CD4-positive, alpha-beta T cell (primary cell): ENCODE results near the gene ATXN1. TPM values are rescaled to one million over a fixed set of nuclear protein-coding genes. Genes with fewer than 3 reads are reported as not detected.
"Not testable (repeated sequence)": the region's sequence is repeated elsewhere in the genome, so short reads cannot be mapped to it uniquely, and the experiment has no call there.

Experiments
- ATAC-seq: fragments of 200-7000 bp; cut with Tn5 transposase; one replicate; pipeline ENCODE4 v1.10.0; 2022; ENCODE audit warnings: mild to moderate bottlenecking; ENCODE audit not compliant: poor library complexity
- CTCF ChIA-PET: fragments of 350-600 bp; sonication (Branson Sonifier 250); formaldehyde crosslinking; loops from one replicate; lab custom pipeline; 2021; ENCODE audit warnings: antibody characterized with exemption, inconsistent platforms; lab: Charles Lee
- POLR2A ChIA-PET: fragments of 350-600 bp; sonication (Branson Sonifier 250); formaldehyde crosslinking; loops from one replicate; lab custom pipeline; 2021; ENCODE audit warnings: antibody characterized with exemption, inconsistent platforms; lab: Charles Lee
- DNase-seq, 14 experiments: peaks; one replicate each; pipeline ENCODE4 v3.0.0-alpha.2; 2013 to 2020; ENCODE audit warnings: mixed read lengths in 2 of 14
- H3K27ac ChIP-seq, 2 donors: one replicate each; pipeline versions ENCODE4 v1.5.1 to v1.7.0; 2013; ENCODE audit warnings: low read length in 2 of 2, low read depth in 1 of 2, mild to moderate bottlenecking in 1 of 2
- H3K27me3 ChIP-seq, 2 experiments: 1 replicate in 1 of 2; 2 replicates in 1 of 2; pipeline versions ENCODE4 v1.6.1 to v1.7.0; 2013; ENCODE audit warnings: low read length in 2 of 2, control low read depth in 1 of 2, mild to moderate bottlenecking in 1 of 2, moderate library complexity in 1 of 2; ENCODE audit not compliant: insufficient read depth in 2 of 2, control insufficient read depth in 1 of 2
- H3K36me3 ChIP-seq: one replicate; pipeline ENCODE4 v1.6.1; 2013; ENCODE audit warnings: low read length, control low read depth; ENCODE audit not compliant: insufficient read depth
- H3K4me1 ChIP-seq: one replicate; pipeline ENCODE4 v1.6.1; 2013; ENCODE audit warnings: low read length, control low read depth; ENCODE audit not compliant: insufficient read depth
- H3K4me3 ChIP-seq: one replicate; pipeline ENCODE4 v1.5.1; 2013; ENCODE audit warnings: mild to moderate bottlenecking, low read length, moderate library complexity
- H3K9me3 ChIP-seq, 2 experiments: 1 replicate in 1 of 2; 2 replicates in 1 of 2; pipeline versions ENCODE4 v1.6.1 to v1.7.0; 2013; ENCODE audit warnings: low read length in 2 of 2, mild to moderate bottlenecking in 2 of 2, control low read depth in 1 of 2, moderate library complexity in 1 of 2; ENCODE audit not compliant: control insufficient read depth in 1 of 2, insufficient read depth in 1 of 2
- H3K27ac Mint-ChIP-seq: one replicate; pipeline ENCODE4 v1.8.0; 2020; ENCODE audit warnings: mixed read lengths
- H3K27me3 Mint-ChIP-seq: one replicate; pipeline ENCODE4 v1.8.0; 2021; ENCODE audit warnings: mixed read lengths
- H3K36me3 Mint-ChIP-seq: one replicate; pipeline ENCODE4 v1.8.0; 2021; ENCODE audit warnings: low read depth, mixed read lengths
- H3K4me1 Mint-ChIP-seq: one replicate; pipeline ENCODE4 v1.8.0; 2021; ENCODE audit warnings: low read depth, mixed read lengths
- H3K4me3 Mint-ChIP-seq: one replicate; pipeline ENCODE4 v1.8.0; 2020; ENCODE audit warnings: mild to moderate bottlenecking, mixed read lengths
- H3K9me3 Mint-ChIP-seq: one replicate; pipeline ENCODE4 v1.8.0; 2020; ENCODE audit warnings: mixed read lengths
- intact Hi-C, 2 experiments: fragments of 100-400 bp; cut with DNase I in 1 of 2; cut with micrococcal nuclease in 1 of 2; formaldehyde crosslinking; loops; one replicate each; pipeline versions ENCODE4 v1.15.1 to v1.9.0; 2023 to 2025; cut with DNase I, micrococcal nuclease
- total RNA-seq, 174 experiments: library from RNA in 2 of 174; stranded (reverse) in 2 of 174; gene quantifications; one replicate each; pipeline ENCODE4 v1.2.3 and lab custom pipeline; 2021 to 2026
- TF ChIP-seq, protein P1 (sequence below): fragments of 200-600 bp; IDR thresholded peaks from one replicate; pipeline ENCODE4 v1.8.0; 2022; ENCODE audit warnings: antibody characterized with exemption, mild to moderate bottlenecking

Gene ATXN1
- total RNA-seq, 2 experiments from 2014 or later, result 74.2 to 76.7 TPM

DNA sequence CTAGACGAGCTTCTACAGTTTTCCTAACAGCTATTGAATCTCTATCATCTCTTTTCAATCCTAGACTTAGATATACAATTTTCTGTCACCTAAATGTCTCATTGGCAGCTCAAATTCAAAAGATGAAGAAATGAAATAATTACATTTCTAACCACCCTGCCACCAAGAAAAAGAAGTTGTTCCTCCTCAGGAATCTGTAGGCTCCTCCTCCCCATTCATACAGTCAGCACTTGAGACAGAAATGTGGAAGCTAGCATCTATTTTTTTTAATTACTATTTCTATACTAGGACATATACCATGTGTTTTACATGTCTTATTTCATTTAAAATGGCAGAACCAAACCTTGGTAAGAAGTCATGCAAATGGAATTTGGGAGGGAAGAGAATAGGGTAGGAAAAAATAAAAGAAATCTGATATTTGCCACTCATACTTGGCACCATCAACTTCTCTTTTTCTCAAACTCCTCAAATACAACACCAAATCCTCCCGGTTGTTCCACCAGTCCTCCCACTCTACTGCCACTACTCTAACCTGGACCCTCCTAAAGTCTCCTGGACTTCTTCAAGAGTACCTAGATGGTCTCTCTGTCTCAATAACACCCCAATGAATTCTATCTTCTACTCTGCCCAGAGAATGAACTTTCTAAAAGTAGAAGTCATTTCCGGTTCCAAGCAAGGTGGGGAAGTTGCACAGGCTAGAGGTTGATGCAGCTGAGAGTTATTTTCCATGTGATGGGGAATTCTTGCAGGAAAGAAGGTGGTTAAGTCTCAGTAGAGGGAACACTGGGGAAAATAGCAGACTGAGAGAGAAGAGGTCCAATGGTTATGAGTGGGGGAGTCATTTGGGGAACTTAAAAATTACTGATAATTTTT lies 54.1 kb downstream of the ATXN1 start:
- POLR2A ChIA-PET, result interaction anchor here (1.2 kb wide), 1 partner anchor 14 kb away, joined by 5 read pairs; no protein-coding TSS in a partner anchor
- H3K27ac ChIP-seq, result no peak overlapping the region
- H3K27me3 ChIP-seq, result no peaks in the 10 kb centered on the region
- CTCF ChIA-PET, result interaction anchor here (1.1 to 1.3 kb wide), 2 partner anchors 9 to 56 kb away, joined by 3 to 4 read pairs; no protein-coding TSS in a partner anchor
- Mint-ChIP-seq H3K4me3 (no peak overlapping the region), H3K4me1 (peaks cover 49% of the 10 kb centered on the region), H3K9me3 (no peaks in the 10 kb centered on the region), H3K36me3 (no peaks in the 10 kb centered on the region), H3K27ac (peak overlapping the region; percentile 8), H3K27me3 (no peaks in the 10 kb centered on the region)
- ATAC-seq (no peak), DNase-seq (peak in 1 of 14 experiments; percentile 39)
- peaks cover 41% of the 10 kb centered on the region for H3K4me1 ChIP-seq
- no peaks in the 10 kb centered on the region for H3K36me3 ChIP-seq
- no peaks in the 10 kb centered on the region for H3K9me3 ChIP-seq
- TF ChIP-seq, protein P1, sequence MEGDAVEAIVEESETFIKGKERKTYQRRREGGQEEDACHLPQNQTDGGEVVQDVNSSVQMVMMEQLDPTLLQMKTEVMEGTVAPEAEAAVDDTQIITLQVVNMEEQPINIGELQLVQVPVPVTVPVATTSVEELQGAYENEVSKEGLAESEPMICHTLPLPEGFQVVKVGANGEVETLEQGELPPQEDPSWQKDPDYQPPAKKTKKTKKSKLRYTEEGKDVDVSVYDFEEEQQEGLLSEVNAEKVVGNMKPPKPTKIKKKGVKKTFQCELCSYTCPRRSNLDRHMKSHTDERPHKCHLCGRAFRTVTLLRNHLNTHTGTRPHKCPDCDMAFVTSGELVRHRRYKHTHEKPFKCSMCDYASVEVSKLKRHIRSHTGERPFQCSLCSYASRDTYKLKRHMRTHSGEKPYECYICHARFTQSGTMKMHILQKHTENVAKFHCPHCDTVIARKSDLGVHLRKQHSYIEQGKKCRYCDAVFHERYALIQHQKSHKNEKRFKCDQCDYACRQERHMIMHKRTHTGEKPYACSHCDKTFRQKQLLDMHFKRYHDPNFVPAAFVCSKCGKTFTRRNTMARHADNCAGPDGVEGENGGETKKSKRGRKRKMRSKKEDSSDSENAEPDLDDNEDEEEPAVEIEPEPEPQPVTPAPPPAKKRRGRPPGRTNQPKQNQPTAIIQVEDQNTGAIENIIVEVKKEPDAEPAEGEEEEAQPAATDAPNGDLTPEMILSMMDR, result no peak
- intact Hi-C loops, result no loop called here
- no peak overlapping the region for H3K4me3 ChIP-seq

DNA sequence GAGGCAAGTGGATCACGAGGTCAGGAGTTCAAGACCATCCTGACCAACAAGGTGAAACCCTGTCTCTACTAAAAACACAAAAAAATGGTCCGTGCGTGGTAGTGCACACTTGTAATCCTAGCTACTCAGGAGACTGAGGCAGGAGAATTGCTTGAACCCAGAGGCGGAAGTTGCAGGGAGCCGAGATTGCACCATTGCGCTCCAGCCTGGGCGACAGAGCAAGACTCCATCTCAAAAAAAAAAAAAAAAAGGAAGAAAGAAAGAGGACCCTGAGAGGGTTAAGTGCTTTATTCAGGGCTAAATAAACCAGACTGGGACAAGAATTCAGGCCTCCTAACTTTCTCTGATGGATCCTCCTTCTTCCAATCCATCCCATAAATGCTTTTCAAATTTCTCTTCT lies 54.8 kb downstream of the ATXN1 start:
- H3K27me3 Mint-ChIP-seq, DNase-seq, H3K4me3 ChIP-seq, intact Hi-C loops, CTCF ChIA-PET, H3K27ac ChIP-seq, H3K9me3 Mint-ChIP-seq, H3K27me3 ChIP-seq, H3K36me3 Mint-ChIP-seq, H3K36me3 ChIP-seq, H3K9me3 ChIP-seq, ATAC-seq, H3K4me3 Mint-ChIP-seq: not testable (repeated sequence)
- H3K4me1 ChIP-seq, result peaks cover 34% of the 10 kb centered on the region
- POLR2A ChIA-PET, result interaction anchor here (1.2 kb wide), 1 partner anchor 15 kb away, joined by 5 read pairs; no protein-coding TSS in a partner anchor
- peaks cover 45% of the 10 kb centered on the region for H3K4me1 Mint-ChIP-seq
- peak overlapping the region; percentile 8 for H3K27ac Mint-ChIP-seq

DNA sequence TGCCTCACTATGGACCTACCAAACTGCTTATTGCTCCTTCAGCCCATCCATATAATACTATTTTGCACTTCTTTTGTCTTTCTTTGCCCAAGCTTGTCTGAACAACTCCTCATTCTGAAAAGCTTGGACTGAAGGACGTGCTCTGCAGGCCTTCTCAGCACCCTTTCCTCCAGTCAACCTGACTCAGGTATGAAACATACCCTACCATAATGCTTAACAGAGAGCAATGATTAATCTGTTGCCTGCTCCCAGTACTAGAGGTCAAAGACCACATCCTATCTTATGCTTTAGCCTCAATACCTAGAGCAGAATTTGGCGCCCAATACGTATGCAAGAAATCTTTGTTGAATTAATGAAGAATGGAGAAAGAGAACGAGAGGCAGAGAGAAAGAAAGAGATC lies 55.2 kb downstream of the ATXN1 start:
- H3K27ac Mint-ChIP-seq, result no peak overlapping the region

More for the DNA sequence above, 55.2 kb downstream of the ATXN1 start:
- Histone ChIP-seq H3K9me3 (no peaks in the 10 kb centered on the region), H3K36me3 (no peaks in the 10 kb centered on the region), H3K27me3 (no peaks in the 10 kb centered on the region), H3K27ac (no peak overlapping the region), H3K4me3 (no peak overlapping the region), H3K4me1 (peaks cover 37% of the 10 kb centered on the region)
- intact Hi-C loops, result no loop called here
- Mint-ChIP-seq H3K36me3 (no peaks in the 10 kb centered on the region), H3K9me3 (no peaks in the 10 kb centered on the region), H3K4me1 (peaks cover 46% of the 10 kb centered on the region), H3K4me3 (no peak overlapping the region), H3K27me3 (no peaks in the 10 kb centered on the region)
- CTCF ChIA-PET, result no interaction called here
- no peak for ATAC-seq
- POLR2A ChIA-PET, result no interaction called here
- TF ChIP-seq, protein P1, result no peak
- DNase-seq, result no peak
